Fibroblast of skin of right quadriceps (primary cell): ENCODE data around the gene ABCB11.
"Not testable (repeated sequence)": the region's sequence is repeated elsewhere in the genome, so short reads cannot be mapped to it uniquely, and the experiment has no call there.

Experiments
- DNase-seq: peaks from one replicate; pipeline ENCODE4 v3.0.0-alpha.2; 2013

The ABCB11 gene

DNA sequence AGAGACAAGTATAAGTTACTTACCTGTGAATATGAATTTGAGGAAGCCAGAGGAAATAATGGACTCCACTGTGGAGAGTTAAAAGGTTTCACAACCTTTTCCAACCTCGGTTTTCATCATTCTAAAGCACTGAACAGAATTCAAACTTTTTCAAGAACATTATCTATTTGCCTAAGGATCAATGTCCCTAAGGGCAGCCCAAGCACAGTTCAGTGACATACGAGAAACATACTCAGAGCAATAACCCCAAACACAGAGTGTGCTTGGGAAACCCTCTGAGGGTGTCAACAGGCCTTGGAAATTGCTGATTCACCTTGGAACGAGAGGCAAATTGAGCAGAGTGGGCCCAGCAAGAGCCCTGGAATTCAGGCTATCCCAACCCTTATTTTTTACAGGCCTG, at the start of gene ABCB11:
ABCB11 (minus strand) TSS at position 123 of the 400 bp plus-strand sequence. CDS start 13,199 bp downstream, outside the sequence.
- DNase-seq, result no peak

DNA sequence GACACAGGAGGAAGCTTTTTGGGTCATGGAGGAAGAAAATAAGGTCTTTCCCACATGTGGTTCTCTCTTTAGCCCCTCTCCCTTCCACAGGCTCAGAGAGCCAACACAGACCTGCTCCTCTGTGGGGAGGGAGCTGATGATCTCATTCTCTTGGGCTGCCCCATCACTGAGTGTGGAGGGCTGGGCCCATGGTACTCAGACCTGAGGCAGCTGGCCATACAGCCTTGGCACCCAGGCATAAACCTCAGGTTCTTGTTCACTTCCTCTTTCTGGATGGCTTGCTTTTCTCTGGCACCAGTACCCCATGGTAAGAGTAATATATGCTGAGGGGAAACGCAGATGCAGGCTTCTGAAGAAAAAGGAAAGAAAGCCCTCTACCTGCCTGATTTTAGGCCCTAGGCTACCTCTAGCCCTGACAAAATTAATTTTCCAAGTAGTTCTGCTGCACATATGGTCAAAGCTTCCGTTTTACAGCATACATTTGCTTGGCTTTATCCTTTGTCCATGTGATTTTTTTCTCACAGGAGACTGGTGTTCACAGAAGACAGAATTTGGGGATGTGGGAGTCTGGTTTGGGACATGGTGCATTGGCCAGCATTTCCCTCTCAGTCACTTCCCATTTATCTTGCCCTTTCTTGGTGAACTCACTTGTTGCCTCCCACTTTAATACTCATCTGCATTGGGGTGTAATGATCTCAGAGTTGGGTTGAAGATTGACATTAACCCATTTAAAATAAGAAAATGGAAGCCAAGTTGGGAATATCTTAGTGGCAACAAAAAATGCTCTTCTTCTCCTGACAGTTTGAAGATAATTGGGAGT, 49.3 kb upstream of the ABCB11 start:
- DNase-seq, result no peak

DNA sequence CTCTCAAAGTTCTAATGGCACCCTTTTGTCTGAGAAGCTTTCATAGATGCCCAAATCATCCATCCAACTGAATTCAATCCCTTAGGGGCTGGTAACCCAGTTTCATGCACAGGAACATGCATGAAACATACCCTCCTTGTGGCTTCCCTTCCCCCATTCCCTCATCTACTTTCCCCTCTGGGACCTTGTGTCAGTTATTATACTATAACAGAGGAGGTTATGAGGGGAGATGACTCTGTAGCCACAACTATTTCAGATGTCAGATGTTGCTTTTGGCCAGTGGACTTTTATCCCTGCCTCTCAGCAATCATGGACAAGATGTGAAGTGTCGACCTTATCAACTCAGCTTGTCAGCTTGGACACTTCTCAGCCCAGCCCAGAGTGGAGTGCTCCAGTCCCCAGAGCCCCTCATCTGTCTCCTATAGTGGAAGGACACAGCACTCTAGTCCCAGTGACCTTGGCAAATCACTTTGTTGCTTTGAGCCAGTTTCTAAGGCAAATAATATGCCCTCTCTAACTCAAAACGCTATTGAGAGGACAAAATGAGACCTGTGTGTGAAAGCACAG, 46.6 kb upstream of the ABCB11 start:
- DNase-seq, result no peak

DNA sequence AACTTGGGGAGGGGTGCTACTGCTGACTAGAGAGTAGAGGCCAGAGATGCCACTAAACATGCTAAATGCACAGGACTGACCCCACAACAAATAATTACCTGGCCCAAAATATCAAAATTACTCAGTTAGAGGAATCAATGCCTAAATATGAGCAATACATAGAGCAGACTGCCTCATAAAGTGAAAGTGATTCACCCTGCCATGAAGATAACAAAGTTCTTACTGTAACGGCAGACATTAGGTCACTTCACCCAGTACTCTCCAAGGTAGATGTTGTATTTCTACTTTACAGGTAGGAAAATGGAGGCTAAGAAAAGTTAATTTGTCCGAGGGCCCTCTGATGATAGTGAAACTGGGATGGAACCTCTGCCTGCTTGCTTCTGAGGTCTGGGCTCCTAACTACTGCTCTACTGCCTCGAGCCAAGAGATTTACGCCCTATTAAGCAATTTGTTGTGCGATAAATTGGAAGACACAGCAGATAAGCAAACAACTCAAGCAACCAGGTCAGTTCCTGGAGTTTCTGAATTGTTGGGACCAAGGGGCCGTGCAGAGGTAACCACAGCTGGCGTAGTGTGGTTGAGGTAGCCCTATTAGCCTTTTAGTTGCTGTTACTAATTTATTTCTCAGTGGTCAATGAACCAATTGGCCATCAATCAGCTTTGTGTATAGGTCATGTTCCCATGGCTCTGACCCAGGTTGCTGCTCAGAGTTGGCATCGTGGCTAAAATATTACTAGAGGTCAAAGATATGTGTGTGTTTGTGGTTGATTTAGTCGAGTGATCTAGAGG, 43.0 kb upstream of the ABCB11 start:
- DNase-seq, result no peak

DNA sequence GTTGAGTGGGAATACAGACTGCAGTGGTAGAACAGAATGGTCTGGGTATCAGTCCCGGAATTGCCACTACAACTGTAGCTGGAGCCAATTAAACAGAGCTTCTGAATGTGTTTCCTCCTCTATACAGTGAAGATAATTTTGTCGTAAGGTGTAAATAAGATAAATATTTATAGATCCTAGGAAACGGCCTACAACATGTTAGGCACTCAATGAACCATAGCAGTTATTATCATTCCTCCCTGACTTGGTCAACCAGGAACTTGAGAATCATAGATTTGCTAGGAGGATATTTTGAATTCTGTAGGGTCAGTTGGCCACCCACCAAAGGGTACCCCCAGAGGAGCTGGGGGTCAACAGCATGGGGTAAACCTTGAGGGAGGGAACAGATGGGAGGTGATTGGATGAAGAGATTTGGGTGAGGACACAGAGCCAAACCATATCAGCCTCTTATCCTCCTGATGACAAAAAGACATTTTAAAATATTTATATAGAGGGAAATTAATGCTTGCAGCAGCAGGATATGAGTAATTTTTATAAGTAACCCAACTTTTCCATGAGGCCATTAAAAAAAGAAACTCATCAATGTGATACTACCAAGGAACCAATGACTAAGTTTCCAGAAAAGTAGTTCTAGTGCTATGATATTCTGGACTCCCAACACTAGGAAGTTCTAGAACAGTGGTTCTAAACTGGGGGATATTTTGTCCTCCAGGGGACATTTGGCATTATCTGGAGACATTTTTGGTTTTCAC, 42.3 kb upstream of the ABCB11 start:
- DNase-seq, result no peak

DNA sequence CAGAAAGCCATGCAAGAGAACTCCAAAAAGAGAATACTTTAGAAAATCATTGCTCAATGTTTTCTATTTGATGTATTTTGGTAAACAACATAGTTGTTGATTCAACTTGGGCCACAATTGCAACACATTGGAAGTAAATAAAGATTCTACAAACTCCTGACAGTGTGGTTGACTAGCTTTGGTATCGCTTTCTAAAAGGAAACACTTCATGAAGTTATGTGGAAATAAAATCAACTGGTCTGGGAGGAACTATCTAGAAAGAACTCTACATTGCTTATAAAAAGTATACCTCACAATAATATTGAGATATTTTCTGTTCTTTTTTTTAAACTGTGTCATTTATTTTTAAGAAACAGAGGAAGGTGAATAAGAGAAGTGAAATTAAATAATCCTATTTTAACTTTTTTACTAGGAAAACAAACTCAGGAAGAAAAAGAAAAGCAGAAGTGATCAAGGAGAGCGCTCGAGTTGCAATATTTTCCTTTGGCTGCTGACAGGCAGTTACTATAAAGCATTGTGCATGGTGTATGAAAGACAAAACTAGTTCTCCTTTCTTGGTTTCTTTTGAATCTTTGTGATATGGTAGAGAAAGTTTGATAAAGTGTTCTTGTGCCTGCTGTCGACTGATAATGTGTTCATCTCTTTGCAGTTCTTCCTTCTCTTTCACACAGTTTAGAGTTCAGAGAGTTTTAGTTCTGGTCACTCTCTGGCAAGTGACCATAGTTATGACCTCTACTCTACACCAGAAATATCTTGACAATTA, 41.2 kb upstream of the ABCB11 start:
- DNase-seq, result no peak

DNA sequence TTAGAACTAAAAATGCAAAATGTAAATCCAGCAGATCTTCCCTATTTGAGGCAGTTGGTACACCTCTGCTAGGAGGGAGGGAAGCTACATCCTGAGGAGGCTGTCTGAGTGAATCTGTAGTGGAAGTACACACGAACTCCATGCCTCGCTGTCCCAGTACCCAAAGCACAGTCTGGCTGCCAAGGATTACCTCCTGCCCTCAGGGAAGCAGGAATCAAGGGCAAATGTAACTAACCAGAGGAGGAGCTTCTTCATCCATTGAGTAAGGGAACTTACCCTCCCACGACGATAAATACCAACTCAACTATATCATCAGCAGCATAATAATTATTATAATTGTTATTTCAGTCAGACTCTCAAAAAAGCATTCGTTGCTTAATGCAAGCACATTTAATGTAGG, 40.3 kb upstream of the ABCB11 start:
- no peak for DNase-seq

DNA sequence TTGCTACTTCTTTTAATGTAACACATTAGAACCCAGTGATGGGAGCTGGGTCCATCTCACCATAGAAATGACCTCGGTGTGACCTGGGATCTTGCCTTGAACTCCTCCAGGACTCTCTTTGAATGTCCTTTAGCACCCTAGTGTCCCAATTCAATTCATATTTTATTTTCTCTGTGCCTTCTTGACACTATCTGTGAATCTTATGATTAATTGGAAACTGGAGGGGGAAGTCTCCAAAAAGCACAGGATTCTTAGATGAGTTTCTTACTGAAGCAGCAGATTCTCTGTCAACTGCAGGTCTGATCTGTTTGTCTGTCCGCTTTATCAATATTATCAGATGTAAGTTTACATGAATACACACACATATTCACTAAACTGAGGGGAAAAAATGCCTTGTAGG, 38.7 kb upstream of the ABCB11 start:
- DNase-seq, result no peak

DNA sequence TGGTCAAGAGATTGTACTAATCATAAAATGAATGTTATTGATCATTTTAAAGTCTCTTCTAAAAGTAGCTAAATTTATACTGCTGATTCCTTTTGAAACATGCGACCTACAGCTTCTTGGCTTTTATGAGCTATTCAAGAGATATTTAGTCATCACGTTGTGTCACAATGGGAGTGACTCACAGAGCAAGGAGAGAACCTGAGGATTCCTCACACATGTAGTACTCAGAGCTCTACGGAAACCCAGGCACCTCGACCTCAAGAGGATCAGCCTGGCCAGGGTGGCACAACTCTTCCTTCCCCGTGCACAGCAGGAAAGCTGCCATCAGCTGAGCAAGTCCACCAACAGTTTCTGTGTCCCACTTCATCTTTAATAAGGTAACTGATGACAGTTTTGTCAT, 38.2 kb upstream of the ABCB11 start, which contains the start of gene DHRS9:
DHRS9 (plus strand) TSS at position 223 of the 400 bp plus-strand sequence. CDS start 12,019 bp downstream, outside the sequence.
- DNase-seq, result peak; percentile 18

DNA sequence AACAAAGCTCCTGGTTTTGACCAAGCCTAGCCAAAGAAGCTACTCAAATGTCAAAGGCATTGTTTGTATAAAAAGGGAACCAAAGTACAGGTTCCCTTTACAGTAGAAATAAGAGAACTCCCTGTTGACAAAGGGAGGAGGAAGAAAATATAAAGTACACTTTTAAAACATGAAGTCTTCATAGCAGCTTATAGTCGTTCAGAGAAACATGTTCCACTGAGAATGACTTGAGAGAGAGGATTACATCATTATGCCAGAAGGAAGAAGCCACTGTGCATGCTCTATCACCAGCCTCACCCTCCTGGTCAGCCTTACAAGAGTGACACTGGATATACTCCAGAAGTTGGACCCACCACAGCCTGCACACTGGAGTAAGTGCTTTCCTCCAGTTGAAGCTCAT, 35.8 kb upstream of the ABCB11 start:
- no peak for DNase-seq

DNA sequence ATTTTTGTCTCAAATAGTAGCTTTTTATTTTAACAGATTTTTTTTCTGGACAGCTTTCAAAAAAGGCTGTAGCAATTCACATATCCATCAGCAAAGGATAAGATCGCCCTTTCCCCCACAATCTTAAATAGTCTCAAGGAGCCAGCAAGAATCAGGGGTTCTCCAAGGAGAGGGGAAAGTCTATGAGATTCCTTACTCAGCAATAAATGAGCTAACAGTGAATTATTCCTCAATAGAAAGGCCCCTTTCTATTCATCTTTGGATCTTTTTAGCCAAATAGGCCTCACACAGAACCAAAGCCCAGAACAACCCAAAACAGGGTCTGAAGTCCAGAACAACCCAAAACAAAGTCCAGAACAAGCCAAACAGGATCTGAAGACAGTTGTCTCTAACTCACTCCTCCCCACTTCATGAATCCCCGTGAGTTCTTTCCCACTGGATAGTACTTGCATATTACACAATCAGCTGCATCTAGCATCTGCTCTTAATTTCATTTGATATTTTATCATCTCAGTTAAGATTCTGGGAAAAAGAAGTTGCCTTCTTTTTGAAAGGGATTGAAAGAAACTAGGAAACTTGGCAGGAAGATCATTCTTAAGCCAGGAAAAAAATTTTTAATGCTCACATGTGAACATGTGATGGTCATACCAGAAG, 34.9 kb upstream of the ABCB11 start:
- no peak for DNase-seq

DNA sequence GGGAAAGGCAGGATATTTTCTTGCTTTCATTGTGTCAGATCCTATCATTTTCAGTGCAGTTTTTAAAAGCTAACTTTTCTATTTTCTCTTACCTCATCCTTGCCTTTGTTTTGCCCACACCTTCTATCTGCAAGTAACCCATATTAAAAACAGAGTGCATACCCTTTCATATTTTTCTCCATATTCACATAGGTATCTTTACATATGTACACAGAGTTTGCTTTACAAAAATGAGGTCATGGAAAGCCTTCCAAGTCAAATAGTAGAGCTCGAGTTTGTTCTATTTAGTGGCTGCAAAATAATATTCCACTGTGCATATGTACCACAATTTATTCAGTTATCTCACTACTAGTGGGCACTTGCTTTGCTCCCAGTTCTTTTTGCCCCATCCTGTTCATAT, 34.3 kb upstream of the ABCB11 start:
- DNase-seq, result no peak

DNA sequence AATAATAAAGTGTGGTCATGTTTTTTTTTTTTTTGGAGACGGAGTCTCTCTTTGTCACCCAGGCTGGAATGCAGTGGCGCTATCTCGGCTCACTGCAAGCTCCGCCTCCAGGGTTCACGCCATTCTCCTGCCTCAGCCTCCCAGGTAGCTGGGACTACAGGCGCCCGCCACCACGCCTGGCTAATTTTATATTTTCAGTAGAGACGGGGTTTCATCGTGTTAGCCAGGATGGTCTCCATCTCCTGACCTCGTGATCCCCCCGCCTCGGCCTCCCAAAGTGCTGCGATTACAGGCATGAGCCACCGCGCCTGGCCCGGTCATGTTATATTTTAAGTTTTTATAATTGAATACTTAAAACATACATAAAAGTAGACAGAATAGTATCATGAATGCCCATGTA, 33.1 kb upstream of the ABCB11 start:
- not testable (repeated sequence) for DNase-seq

DNA sequence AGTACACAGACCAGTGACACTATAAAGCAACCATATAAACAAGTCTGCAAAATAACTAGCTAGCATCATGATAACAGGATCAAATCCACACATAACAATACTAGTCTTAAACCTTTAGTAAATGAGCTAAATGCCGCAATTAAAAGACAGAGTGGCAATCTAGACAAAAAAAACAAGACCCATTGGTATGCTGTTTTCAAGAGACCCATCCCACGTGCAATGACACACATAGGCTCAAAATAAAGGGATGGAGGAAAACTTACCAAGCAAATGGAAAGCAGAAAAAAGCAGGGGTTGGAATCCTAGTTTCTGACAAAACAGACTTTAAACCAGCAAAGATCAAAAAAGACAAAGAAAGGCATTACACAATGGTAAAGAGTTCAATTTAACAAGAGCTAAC, 23.5 kb upstream of the ABCB11 start:
- not testable (repeated sequence) for DNase-seq

DNA sequence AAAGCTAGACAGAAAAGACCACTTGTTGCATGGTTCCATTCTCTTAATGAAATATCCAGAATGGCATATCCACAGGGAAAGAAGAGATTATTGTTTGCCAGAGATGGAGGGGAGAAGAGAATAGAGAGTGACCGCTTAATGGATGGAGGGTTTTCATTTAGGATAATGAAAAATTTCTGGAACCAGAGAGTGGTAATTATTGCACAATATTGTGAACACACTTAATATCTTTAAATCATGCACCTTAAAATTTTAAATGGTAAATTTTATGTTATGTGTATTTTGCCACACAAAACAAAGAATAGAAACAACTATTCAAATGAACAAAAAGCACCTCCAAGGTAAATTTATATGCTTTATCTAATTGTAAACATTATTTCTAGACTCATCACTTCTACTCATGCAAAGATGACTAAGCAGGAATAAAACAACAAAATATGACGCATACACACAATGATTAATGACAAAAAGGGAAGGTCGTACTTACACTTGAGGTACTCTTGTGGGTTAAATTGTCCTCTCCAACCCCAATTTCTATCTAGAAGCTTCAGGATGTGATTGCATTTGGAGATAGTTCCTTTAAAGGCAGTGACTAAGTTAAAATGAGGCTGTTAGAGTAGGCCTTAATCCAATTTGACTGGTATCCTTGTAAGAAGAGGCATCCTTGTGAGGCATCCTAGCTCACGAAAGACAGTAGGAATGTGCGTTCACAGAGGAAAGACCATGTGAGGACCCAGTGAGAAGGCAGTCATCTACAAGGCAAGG, 19.5 kb upstream of the ABCB11 start:
- no peak for DNase-seq

DNA sequence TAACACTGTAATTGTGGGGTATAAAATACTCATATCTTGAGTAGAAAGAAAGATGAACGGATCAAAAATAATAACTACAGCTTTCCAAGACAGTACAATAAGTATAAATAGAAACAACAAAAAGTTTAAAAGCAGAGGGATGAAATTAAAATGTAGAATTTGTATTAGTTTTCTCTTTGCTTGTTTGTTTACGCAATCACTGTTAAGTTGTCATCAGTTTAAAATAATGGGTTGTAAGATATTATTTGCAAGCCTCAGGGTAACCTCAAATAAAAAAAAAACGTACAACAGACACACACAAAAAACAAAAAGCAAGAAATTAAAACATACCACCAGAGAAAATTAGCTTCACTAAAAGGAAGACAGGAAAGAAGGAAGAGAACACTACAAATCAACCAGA, 18.0 kb upstream of the ABCB11 start:
- DNase-seq, result no peak

DNA sequence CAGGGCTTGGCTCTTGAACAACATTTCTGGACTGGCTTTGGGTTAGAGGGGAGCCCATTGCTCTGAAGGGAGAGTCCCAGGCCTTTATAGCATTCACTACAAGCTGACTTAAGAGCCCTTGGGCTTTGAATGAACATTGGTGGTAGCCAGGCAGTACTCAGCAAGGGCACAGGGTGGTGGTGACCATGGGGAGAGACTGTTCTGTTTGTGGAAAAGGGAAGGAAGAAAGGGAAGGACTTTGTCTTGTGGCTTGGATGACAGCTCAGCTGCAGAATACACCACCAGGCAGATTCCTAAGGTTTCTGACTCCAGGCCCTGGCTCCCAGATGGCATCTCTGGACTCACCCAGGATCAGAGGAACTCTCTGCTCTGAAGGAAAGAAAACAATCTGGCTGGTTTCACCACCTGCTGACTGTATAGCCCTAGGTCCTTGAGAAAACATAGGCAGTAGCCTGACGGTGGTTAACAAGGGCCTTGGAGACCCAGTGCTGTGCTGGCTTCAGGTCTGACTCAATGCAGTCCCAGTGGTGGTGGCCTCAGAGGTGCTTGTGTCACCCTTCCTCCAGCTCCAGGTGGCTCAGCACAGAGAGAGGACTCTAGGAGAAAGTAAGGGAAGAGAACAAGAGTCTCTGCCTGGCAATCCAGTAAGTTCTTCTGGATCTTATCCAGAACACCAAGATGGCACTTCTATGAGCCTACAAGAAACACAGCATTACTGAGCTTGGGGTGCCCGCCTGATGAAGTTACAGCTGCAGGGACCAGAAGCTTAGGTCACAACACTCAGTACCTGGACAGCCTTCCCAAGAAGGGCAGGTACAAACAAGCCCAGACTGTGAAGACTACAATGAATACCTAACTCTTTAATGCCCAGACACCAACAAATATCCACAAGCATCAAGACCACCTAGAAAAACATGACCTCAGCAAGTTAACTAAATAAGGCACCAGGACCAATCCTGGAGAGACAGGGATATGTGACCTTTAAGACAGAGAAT, 16.4 kb upstream of the ABCB11 start:
- no peak for DNase-seq

DNA sequence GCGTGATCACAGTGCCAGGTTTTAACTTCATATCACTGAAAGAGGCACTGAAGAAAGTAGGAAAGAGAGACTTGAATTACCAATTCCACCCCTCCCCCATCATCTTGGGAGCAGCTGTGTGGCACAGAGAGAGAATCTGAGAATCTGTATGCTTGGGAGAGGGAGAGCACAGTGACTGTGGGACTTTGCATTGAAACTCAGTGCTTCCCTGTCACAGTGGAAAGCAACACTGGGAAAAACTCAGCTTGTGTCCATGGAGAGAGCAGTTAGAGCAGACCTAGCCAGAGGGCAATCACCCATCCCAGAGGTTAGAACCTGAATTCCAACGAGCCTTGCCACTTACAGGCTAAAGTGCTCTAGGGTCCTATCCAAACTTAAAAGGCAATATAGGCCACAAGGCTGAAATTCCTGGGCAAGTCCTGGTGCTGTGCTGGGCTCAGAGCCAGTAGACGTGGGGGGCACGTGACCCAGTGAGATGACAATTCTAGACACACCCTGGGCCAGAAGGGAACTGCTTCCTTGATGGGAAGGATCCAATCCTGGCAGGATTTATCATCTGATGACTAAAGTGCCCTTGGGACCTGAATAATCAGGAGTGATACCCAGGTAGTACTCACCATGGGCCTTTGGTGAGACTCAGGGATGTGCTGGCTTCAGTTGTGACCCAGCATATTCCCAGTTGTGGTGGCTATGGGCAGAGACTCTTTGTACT, 15.5 kb upstream of the ABCB11 start:
- DNase-seq, result no peak

DNA sequence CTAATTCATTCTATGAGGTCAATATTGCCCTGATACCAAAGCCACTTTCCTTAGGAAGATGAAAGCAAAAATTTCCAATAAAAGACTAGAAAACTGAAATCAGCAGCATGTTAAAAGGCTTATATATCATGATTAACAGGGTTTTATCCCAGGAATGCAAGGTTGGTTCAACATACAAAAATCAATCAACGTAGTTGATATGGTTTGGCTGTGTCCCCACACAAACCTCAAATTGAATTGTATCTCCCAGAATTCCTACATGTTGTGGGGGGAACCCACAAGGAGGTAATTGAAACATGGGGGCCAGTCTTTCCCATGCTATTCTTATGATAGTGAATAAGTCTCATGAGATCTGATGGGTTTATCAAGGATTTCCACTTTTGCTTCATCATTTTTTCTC, 11.7 kb upstream of the ABCB11 start:
- no peak for DNase-seq
